ENCODE measurements around the gene ISCU. TPM values are rescaled to one million over a fixed set of nuclear protein-coding genes. Genes with fewer than 3 reads are reported as not detected.
A peak's percentile ranks its signal among the peaks of the same experiment; 100 is the strongest.

The ISCU gene
- total RNA-seq, 2 donors from 2014 or later: 63.1 to 66.0 TPM

DNA sequence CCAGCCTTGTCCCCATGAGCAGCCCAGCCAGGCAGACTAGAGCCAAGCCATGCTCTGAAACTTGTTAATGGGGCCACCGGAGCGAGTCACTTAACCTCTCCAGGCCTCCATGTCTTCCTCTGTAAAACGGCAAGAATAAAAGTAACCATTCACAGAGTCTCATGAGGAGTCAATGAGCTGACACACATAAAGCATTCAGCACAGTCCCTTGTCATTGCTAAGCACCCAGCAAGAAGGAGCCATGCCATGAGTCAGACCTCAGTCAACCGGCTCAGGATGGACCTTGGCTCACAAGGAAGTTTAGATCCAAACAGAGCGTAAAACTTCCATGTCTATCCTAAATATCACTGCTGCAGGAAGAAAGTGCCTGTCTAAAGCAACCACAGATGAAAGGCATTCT lies 36.7 kb upstream of the ISCU start:
- H3K27me3 Mint-ChIP-seq (ENCODE audit: insufficient read depth): no peaks in the 10 kb centered on the region
- H3K36me3 ChIP-seq (ENCODE audit: control insufficient read depth, insufficient read depth, low read length): peaks cover 87% of the 10 kb centered on the region
- no peaks in the 10 kb centered on the region for H3K27me3 ChIP-seq (ENCODE audit: control insufficient read depth, insufficient read depth, low read length, poor library complexity, severe bottlenecking)
- no peak overlapping the region for H3K9ac ChIP-seq (ENCODE audit: extremely low read depth, low read length, poor library complexity, severe bottlenecking)
- no peak overlapping the region for H3K27ac Mint-ChIP-seq
- TF ChIP-seq, protein P1, sequence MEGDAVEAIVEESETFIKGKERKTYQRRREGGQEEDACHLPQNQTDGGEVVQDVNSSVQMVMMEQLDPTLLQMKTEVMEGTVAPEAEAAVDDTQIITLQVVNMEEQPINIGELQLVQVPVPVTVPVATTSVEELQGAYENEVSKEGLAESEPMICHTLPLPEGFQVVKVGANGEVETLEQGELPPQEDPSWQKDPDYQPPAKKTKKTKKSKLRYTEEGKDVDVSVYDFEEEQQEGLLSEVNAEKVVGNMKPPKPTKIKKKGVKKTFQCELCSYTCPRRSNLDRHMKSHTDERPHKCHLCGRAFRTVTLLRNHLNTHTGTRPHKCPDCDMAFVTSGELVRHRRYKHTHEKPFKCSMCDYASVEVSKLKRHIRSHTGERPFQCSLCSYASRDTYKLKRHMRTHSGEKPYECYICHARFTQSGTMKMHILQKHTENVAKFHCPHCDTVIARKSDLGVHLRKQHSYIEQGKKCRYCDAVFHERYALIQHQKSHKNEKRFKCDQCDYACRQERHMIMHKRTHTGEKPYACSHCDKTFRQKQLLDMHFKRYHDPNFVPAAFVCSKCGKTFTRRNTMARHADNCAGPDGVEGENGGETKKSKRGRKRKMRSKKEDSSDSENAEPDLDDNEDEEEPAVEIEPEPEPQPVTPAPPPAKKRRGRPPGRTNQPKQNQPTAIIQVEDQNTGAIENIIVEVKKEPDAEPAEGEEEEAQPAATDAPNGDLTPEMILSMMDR (conservative IDR thresholded peaks at IDR 0.05): no peak
- no peaks in the 10 kb centered on the region for H3K9me3 ChIP-seq (ENCODE audit: control insufficient read depth, low read length)
- H3K4me3 Mint-ChIP-seq: no peak overlapping the region
- H3K36me3 Mint-ChIP-seq (ENCODE audit: low read depth): peaks cover 89% of the 10 kb centered on the region
- no peaks in the 10 kb centered on the region for H3K4me1 Mint-ChIP-seq
- H3K27ac ChIP-seq (ENCODE audit: low read depth, low read length): no peak overlapping the region
- no peaks in the 10 kb centered on the region for H3K4me1 ChIP-seq (ENCODE audit: control insufficient read depth, insufficient read depth, low read length)
- DNase-seq: no peak
- no peak overlapping the region for H3K4me3 ChIP-seq (ENCODE audit: low read length)
- WGBS, 2 experiments (ENCODE audit: insufficient coverage in 1 of 2, insufficient read length in 1 of 2): 85 to 86% methylated on average over 5 of the region's 5 CpGs
- no peaks in the 10 kb centered on the region for H3K9me3 Mint-ChIP-seq

DNA sequence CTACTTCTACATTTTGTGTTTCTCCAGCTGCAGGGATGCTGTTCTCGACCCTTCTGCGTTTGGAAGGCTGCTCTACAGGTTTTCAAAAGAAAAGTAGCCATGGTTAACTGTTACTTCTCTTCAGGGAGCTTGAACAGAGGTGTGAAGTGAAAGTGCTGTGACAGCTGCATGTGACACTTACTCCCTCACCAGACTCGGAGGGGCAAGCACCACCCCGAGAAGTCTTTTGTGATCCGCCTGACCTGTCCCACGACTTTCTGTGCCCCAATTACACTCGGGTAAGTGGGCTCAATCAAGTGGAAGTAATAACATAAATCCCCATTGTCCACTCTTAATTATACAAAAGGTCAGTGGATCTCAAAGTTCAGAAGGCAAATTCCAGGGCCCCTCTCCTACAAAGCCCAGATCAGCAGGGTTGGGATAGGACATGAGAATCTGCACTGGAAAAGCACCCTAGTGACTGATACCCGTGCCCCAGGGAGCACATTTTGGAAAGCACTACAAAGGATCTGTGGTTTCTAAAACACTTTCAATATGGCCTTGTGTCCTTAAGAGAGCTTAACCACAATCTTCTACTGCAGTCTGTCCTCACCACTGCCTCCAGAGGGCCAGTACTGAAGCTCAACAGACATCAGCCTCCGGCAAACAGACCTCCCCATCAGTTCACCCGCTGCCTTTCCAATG lies 35.8 kb upstream of the ISCU start:
- peak; percentile 50 for DNase-seq
- Histone ChIP-seq H3K27ac (ENCODE audit: low read depth, low read length) (peak overlapping the region; percentile 62), H3K4me1 (ENCODE audit: control insufficient read depth, insufficient read depth, low read length) (no peaks in the 10 kb centered on the region), H3K27me3 (ENCODE audit: control insufficient read depth, insufficient read depth, low read length, poor library complexity, severe bottlenecking) (no peaks in the 10 kb centered on the region), H3K36me3 (ENCODE audit: control insufficient read depth, insufficient read depth, low read length) (peaks cover 87% of the 10 kb centered on the region), H3K9me3 (ENCODE audit: control insufficient read depth, low read length) (no peaks in the 10 kb centered on the region), H3K9ac (ENCODE audit: extremely low read depth, low read length, poor library complexity, severe bottlenecking) (no peak overlapping the region), H3K4me3 (ENCODE audit: low read length) (no peak overlapping the region)
- TF ChIP-seq, protein P1 (conservative IDR thresholded peaks at IDR 0.05): peak; percentile 21
- Mint-ChIP-seq H3K4me3 (no peak overlapping the region), H3K27me3 (ENCODE audit: insufficient read depth) (no peaks in the 10 kb centered on the region), H3K36me3 (ENCODE audit: low read depth) (peaks cover 89% of the 10 kb centered on the region), H3K4me1 (no peaks in the 10 kb centered on the region), H3K27ac (no peak overlapping the region), H3K9me3 (no peaks in the 10 kb centered on the region)
- WGBS, 2 experiments (ENCODE audit: insufficient coverage in 1 of 2, insufficient read length in 1 of 2): 92% methylated on average over 4 to 10 of the region's 10 CpGs

DNA sequence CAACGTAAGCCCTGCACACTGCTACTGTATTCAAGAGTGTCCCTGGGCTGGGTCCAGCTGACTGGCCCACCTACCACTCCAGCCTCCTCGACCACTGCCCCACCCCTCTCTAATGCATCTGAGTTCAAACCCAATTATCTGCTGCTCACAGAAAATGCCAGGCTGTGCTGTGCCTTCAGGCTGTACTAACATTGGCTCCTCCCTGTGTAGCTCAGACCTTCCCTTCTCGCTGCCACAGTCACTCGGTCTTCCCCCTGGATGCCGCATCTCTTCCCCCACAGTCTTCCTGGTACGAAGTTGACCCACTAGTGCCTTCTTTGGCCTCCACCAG lies 35.3 kb upstream of the ISCU start:
- peaks cover 88% of the 10 kb centered on the region for H3K36me3 Mint-ChIP-seq (ENCODE audit: low read depth)
- 93 to 97% methylated on average over 6 of the region's 6 CpGs for WGBS, 2 experiments (ENCODE audit: insufficient coverage in 1 of 2, insufficient read length in 1 of 2)
- H3K4me3 Mint-ChIP-seq: no peak overlapping the region
- H3K4me1 Mint-ChIP-seq: no peaks in the 10 kb centered on the region
- DNase-seq: no peak
- no peaks in the 10 kb centered on the region for H3K27me3 Mint-ChIP-seq (ENCODE audit: insufficient read depth)
- H3K4me3 ChIP-seq (ENCODE audit: low read length): no peak overlapping the region
- no peaks in the 10 kb centered on the region for H3K4me1 ChIP-seq (ENCODE audit: control insufficient read depth, insufficient read depth, low read length)
- H3K27me3 ChIP-seq (ENCODE audit: control insufficient read depth, insufficient read depth, low read length, poor library complexity, severe bottlenecking): no peaks in the 10 kb centered on the region
- H3K9ac ChIP-seq (ENCODE audit: extremely low read depth, low read length, poor library complexity, severe bottlenecking): no peak overlapping the region
- H3K9me3 Mint-ChIP-seq: no peaks in the 10 kb centered on the region
- TF ChIP-seq, protein P1 (conservative IDR thresholded peaks at IDR 0.05): no peak
- peak overlapping the region; percentile 62 for H3K27ac ChIP-seq (ENCODE audit: low read depth, low read length)
- no peak overlapping the region for H3K27ac Mint-ChIP-seq
- no peaks in the 10 kb centered on the region for H3K9me3 ChIP-seq (ENCODE audit: control insufficient read depth, low read length)
- H3K36me3 ChIP-seq (ENCODE audit: control insufficient read depth, insufficient read depth, low read length): peaks cover 87% of the 10 kb centered on the region

All from endodermal cell (in vitro differentiated cells).